Heart left ventricle (tissue), 13 donors: ENCODE results near the gene THSD4.

Experiments used
- POLR2A ChIP-seq, 2 donors: fragments of 450-650 bp; IDR thresholded peaks; one replicate each; pipeline ENCODE4 v1.6.1; 2017; ENCODE audit warnings: antibody characterized with exemption in 2 of 2, mild to moderate bottlenecking in 2 of 2, moderate library complexity in 2 of 2
- TF ChIP-seq, protein P1 (sequence below), 12 donors: fragments of 200-600 bp; sonication (generic) in 4 of 12; IDR thresholded peaks; one replicate each; pipeline versions ENCODE4 v1.5.0 to v1.8.0; 2018 to 2022; ENCODE audit warnings: antibody characterized with exemption in 12 of 12, mild to moderate bottlenecking in 5 of 12
- donor health status: ischemic (EF 13 %, LVEDD 7.1; RV severe dilation, severe dysfunction).
- donor health status: DM: no; HTN: yes; CAD: no.
- donor health status: DM: no; HTN: no; CAD: no.
- donor health status: ischemic (EF 25% LVEDD 6.9; RV normal size, moderate dysfunction).
- donor health status: ischemic (EF 25% LVEDD 5.7; RV mildly dilated, moderate dysfunction).
- donor health status: ischemic (EF 35%, LVEDD 5.7; RV mildly dilated, moderate dysfunction).
- donor health status: nonischemic (EF 11% LVEDD 7.7; RV severe dilation, severe dysfunction).
- donor health status: DM: yes; HTN: yes; CAD: no.
- donor health status: PGD.
- donor health status: ischemic (EF 29% LVEDD 5.4; RV normal size, mild dysfunction).
- donor health status: nonischemic (EF 23%, LVEDD 6.1; RV moderate dilation, normal function).

- TF ChIP-seq, protein P1, sequence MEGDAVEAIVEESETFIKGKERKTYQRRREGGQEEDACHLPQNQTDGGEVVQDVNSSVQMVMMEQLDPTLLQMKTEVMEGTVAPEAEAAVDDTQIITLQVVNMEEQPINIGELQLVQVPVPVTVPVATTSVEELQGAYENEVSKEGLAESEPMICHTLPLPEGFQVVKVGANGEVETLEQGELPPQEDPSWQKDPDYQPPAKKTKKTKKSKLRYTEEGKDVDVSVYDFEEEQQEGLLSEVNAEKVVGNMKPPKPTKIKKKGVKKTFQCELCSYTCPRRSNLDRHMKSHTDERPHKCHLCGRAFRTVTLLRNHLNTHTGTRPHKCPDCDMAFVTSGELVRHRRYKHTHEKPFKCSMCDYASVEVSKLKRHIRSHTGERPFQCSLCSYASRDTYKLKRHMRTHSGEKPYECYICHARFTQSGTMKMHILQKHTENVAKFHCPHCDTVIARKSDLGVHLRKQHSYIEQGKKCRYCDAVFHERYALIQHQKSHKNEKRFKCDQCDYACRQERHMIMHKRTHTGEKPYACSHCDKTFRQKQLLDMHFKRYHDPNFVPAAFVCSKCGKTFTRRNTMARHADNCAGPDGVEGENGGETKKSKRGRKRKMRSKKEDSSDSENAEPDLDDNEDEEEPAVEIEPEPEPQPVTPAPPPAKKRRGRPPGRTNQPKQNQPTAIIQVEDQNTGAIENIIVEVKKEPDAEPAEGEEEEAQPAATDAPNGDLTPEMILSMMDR (IDR thresholded peaks at IDR 0.05) = no peak
- TF ChIP-seq POLR2A (IDR thresholded peaks at IDR 0.05) = no peak
These were observed 335.9 kb downstream of the THSD4 start for GRCh38 chr15:71451130-71451529.
